SIG-M5 treated with dmso at 0.1 percent for 504 hours (cell line): Measurements from ENCODE around the gene AQP5.

Source experiments
- DNase-seq: peaks from one replicate; lab custom pipeline; 2025; ENCODE audit not compliant: unreplicated experiment; lab: John Stamatoyannopoulos, UW

Gene AQP5

GRCh38 chr12:49963976-49964815, 2.5 kb downstream of the AQP5 start:
- no peak for DNase-seq

- DNase-seq: no peak
Measured at GRCh38 chr12:49964849-49965624, 3.4 kb downstream of the AQP5 start.

- no peak for DNase-seq
Measured at GRCh38 chr12:49965836-49966235, 4.2 kb downstream of the AQP5 start.

GRCh38 chr12:49966511-49967041, 4.9 kb downstream of the AQP5 start:
- DNase-seq: no peak

GRCh38 chr12:49967042-49967776, 5.5 kb downstream of the AQP5 start:
- peak; percentile 75 for DNase-seq

- DNase-seq: no peak
Measured at GRCh38 chr12:49967777-49968250, 6.1 kb downstream of the AQP5 start.

- no peak for DNase-seq
Measured at GRCh38 chr12:49968471-49968870, 6.8 kb downstream of the AQP5 start.

- DNase-seq: no peak
Measured at GRCh38 chr12:49969027-49969426, 7.4 kb downstream of the AQP5 start.

GRCh38 chr12:49969651-49970429, 8.2 kb downstream of the AQP5 start:
- DNase-seq: no peak

GRCh38 chr12:49970658-49971057, 9.0 kb downstream of the AQP5 start:
- no peak for DNase-seq

GRCh38 chr12:49971141-49971540, 9.5 kb downstream of the AQP5 start:
- DNase-seq: no peak

- no peak for DNase-seq
Measured at GRCh38 chr12:49972129-49972528, 10.5 kb downstream of the AQP5 start.

- no peak for DNase-seq
Measured at GRCh38 chr12:49972641-49973360, 11.1 kb downstream of the AQP5 start, which contains the start of gene AQP6. Gene AQP6 (plus strand): TSS chr12:49972947. CDS start chr12:49973174, 227 bp downstream.

- DNase-seq: no peak
Measured at GRCh38 chr12:49973361-49973830, 11.7 kb downstream of the AQP5 start.

GRCh38 chr12:49974231-49974675, 12.6 kb downstream of the AQP5 start:
- no peak for DNase-seq

- no peak for DNase-seq
Measured at GRCh38 chr12:49974677-49975317, 13.1 kb downstream of the AQP5 start.

- DNase-seq: no peak
Measured at GRCh38 chr12:49975318-49975761, 13.7 kb downstream of the AQP5 start.

GRCh38 chr12:49976557-49976956, 14.9 kb downstream of the AQP5 start:
- no peak for DNase-seq

- DNase-seq: no peak
Measured at GRCh38 chr12:49978125-49978524, 16.5 kb downstream of the AQP5 start.
